ENCODE results near the gene FAM237B.

The FAM237B gene

DNA sequence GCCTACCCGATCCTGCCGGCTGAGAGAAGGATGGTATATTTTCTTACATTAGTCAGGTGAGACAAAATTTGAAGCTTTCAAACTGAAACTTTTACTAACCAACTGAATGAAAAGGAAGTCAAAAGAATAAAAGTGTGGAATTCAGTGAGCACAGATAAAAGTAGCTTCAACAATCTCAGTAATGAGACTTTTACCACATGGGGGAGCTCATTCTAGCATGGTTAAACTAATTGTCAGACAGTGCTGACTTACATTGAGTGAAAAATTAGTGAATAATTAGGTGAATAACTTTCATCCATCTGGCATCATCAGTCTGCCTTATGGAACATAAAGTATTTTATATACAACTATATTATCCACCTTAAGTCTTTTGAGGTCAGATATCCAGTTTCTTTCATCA, 8.4 kb downstream of the FAM237B start:
- Histone ChIP-seq H2BK12ac (ENCODE audit: low read length) (no peak overlapping the region), H3K23ac (ENCODE audit: low read depth, low read length, poor library complexity) (no peak overlapping the region), H3K18ac (ENCODE audit: low read length) (no peak overlapping the region), H2AK5ac (ENCODE audit: low read depth, low read length) (no peak overlapping the region), H4K91ac (ENCODE audit: low read depth, low read length, poor library complexity) (no peak overlapping the region), H3K79me1 (ENCODE audit: low read depth, low read length) (no peaks in the 10 kb centered on the region), H2BK120ac (ENCODE audit: low read depth, low read length) (no peak overlapping the region), H3K9me3 (replicated peaks in 1 of 2; ENCODE audit: control insufficient read depth in 2 of 2, insufficient read depth in 1 of 2, low read depth in 1 of 2, low read length in 2 of 2) (no peaks in the 10 kb centered on the region), H2BK15ac (ENCODE audit: low read length) (no peak overlapping the region), H2BK5ac (ENCODE audit: low read length) (no peak overlapping the region), H3K4me1 (ENCODE audit: control insufficient read depth in 2 of 2, insufficient read depth in 1 of 2, low read depth in 1 of 2, low read length in 2 of 2) (no peaks in the 10 kb centered on the region), H3K4me3 (ENCODE audit: low read length in 2 of 2) (no peak overlapping the region), H2AFZ (ENCODE audit: low read length) (no peak overlapping the region), H3K27ac (replicated peaks; ENCODE audit: low read length) (no peak overlapping the region), H4K8ac (ENCODE audit: low read depth, low read length) (no peak overlapping the region), H3K9ac (ENCODE audit: low read depth, low read length, poor library complexity) (no peak overlapping the region), H3K27me3 (ENCODE audit: control insufficient read depth in 3 of 3, insufficient read depth in 3 of 3, low read depth in 1 of 3, low read length in 3 of 3) (peaks cover 0 to 6% (median 0%) of the 10 kb centered on the region in 3 experiments), H3K4ac (ENCODE audit: low read length) (no peak overlapping the region), H3K14ac (ENCODE audit: low read length) (no peak overlapping the region), H3K4me2 (ENCODE audit: insufficient read depth, low read length, poor library complexity, severe bottlenecking) (no peak overlapping the region), H3K36me3 (replicated peaks in 1 of 2; ENCODE audit: control insufficient read depth in 2 of 2, insufficient read depth in 2 of 2, low read length in 2 of 2) (no peaks in the 10 kb centered on the region)
- DNase-seq (ENCODE audit: low spot score): no peak
- WGBS, 2 donors (ENCODE audit: extremely low coverage in 2 of 2, insufficient read length in 2 of 2, insufficient replicate concordance in 1 of 2): no CpG with 5 or more reads among the region's 2 CpGs

DNA sequence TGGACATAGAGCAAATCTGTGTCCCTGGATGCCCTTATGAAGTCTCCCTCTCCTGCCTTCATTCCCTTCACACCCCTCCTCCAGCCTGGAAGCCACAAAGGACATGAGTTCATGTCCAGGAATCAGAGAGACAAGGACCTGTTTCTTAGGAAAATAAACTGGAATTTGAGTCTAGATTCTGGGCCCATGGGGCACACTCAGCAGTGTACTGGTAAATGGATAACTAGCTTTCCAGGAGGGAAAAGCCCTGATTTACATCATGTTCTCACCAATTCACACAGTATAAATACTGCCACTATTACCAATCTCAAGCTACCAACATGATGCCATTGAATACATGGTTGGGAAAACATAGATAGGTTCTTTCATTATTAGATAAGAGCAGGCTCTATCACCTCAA, 9.9 kb downstream of the FAM237B start:
- H4K8ac ChIP-seq (ENCODE audit: low read depth, low read length): no peak overlapping the region
- no peak overlapping the region for H3K18ac ChIP-seq (ENCODE audit: low read length)
- H3K79me1 ChIP-seq (ENCODE audit: low read depth, low read length): no peaks in the 10 kb centered on the region
- no peaks in the 10 kb centered on the region for H3K27me3 ChIP-seq (ENCODE audit: control insufficient read depth in 3 of 3, insufficient read depth in 3 of 3, low read depth in 1 of 3, low read length in 3 of 3)
- no peak overlapping the region for H3K27ac ChIP-seq (replicated peaks; ENCODE audit: low read length)
- H3K9ac ChIP-seq (ENCODE audit: low read depth, low read length, poor library complexity): no peak overlapping the region
- H2AFZ ChIP-seq (ENCODE audit: low read length): no peak overlapping the region
- H3K4ac ChIP-seq (ENCODE audit: low read length): no peak overlapping the region
- H2BK120ac ChIP-seq (ENCODE audit: low read depth, low read length): no peak overlapping the region
- no peak overlapping the region for H2BK5ac ChIP-seq (ENCODE audit: low read length)
- H3K14ac ChIP-seq (ENCODE audit: low read length): no peak overlapping the region
- no peak overlapping the region for H4K91ac ChIP-seq (ENCODE audit: low read depth, low read length, poor library complexity)
- no peaks in the 10 kb centered on the region for H3K4me1 ChIP-seq (ENCODE audit: control insufficient read depth in 2 of 2, insufficient read depth in 1 of 2, low read depth in 1 of 2, low read length in 2 of 2)
- H3K23ac ChIP-seq (ENCODE audit: low read depth, low read length, poor library complexity): no peak overlapping the region
- no peak overlapping the region for H2BK15ac ChIP-seq (ENCODE audit: low read length)
- no peak for DNase-seq (ENCODE audit: low spot score)
- no peak overlapping the region for H3K4me3 ChIP-seq (ENCODE audit: low read length in 2 of 2)
- H2BK12ac ChIP-seq (ENCODE audit: low read length): no peak overlapping the region
- H3K4me2 ChIP-seq (ENCODE audit: insufficient read depth, low read length, poor library complexity, severe bottlenecking): no peak overlapping the region
- H3K36me3 ChIP-seq (replicated peaks in 1 of 2; ENCODE audit: control insufficient read depth in 2 of 2, insufficient read depth in 2 of 2, low read length in 2 of 2): no peaks in the 10 kb centered on the region
- H3K9me3 ChIP-seq (replicated peaks in 1 of 2; ENCODE audit: control insufficient read depth in 2 of 2, insufficient read depth in 1 of 2, low read depth in 1 of 2, low read length in 2 of 2): no peaks in the 10 kb centered on the region
- H2AK5ac ChIP-seq (ENCODE audit: low read depth, low read length): no peak overlapping the region

DNA sequence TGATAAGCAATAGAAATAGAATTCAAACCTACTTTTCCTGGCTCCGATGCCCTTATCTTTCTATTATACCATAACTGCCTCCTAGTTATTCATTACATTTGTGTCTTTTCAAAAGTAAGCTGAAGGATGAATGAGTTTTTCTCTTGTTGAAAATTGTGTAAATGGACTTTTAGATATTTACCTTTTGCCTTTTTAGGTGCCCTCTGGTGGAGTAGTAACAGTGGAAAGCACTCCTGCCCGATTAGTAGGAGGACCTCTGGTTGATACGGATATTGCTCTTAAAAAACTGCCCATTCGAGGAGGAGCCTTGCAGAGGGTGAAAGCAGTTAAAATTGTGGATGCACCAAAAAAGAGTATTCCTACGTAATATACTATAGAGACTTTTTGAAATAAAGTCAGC, 11.2 kb downstream of the FAM237B start:
- Histone ChIP-seq H3K4ac (ENCODE audit: low read length) (no peak overlapping the region), H2BK120ac (ENCODE audit: low read depth, low read length) (no peak overlapping the region), H3K14ac (ENCODE audit: low read length) (no peak overlapping the region), H3K23ac (ENCODE audit: low read depth, low read length, poor library complexity) (no peak overlapping the region), H2AFZ (ENCODE audit: low read length) (peak overlapping the region; percentile 8), H3K27me3 (ENCODE audit: control insufficient read depth in 3 of 3, insufficient read depth in 3 of 3, low read depth in 1 of 3, low read length in 3 of 3) (no peaks in the 10 kb centered on the region), H2AK5ac (ENCODE audit: low read depth, low read length) (no peak overlapping the region), H3K9me3 (replicated peaks in 1 of 2; ENCODE audit: control insufficient read depth in 2 of 2, insufficient read depth in 1 of 2, low read depth in 1 of 2, low read length in 2 of 2) (no peaks in the 10 kb centered on the region), H3K9ac (ENCODE audit: low read depth, low read length, poor library complexity) (no peak overlapping the region), H3K18ac (ENCODE audit: low read length) (no peak overlapping the region), H3K27ac (replicated peaks; ENCODE audit: low read length) (no peak overlapping the region), H3K79me1 (ENCODE audit: low read depth, low read length) (no peaks in the 10 kb centered on the region), H2BK12ac (ENCODE audit: low read length) (no peak overlapping the region), H3K36me3 (replicated peaks in 1 of 2; ENCODE audit: control insufficient read depth in 2 of 2, insufficient read depth in 2 of 2, low read length in 2 of 2) (no peaks in the 10 kb centered on the region), H3K4me1 (ENCODE audit: control insufficient read depth in 2 of 2, insufficient read depth in 1 of 2, low read depth in 1 of 2, low read length in 2 of 2) (no peaks in the 10 kb centered on the region), H4K91ac (ENCODE audit: low read depth, low read length, poor library complexity) (no peak overlapping the region), H3K4me3 (ENCODE audit: low read length in 2 of 2) (no peak overlapping the region), H4K8ac (ENCODE audit: low read depth, low read length) (no peak overlapping the region), H2BK5ac (ENCODE audit: low read length) (no peak overlapping the region), H2BK15ac (ENCODE audit: low read length) (no peak overlapping the region), H3K4me2 (ENCODE audit: insufficient read depth, low read length, poor library complexity, severe bottlenecking) (no peak overlapping the region)
- WGBS, 2 donors (ENCODE audit: extremely low coverage in 2 of 2, insufficient read length in 2 of 2, insufficient replicate concordance in 1 of 2): no CpG with 5 or more reads among the region's 5 CpGs
- DNase-seq (ENCODE audit: low spot score): no peak

DNA sequence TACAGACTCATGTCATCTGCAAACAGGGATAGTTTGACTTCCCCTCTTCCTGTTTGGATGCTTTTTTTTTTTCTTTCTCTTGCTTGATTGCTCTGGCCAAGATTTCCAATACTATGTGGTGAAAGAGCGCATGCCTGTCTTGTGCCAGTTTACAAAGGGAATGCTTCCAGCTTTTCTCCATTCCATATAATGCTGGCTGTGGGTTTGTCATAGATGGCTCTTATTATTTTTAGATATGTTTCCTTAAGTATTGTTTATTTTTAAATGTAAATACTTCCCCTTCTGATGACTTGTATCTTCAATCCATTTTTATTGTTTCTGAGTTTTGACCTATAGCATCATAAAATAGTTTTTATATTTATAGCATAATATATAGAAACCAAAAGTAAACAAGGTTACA, 17.9 kb downstream of the FAM237B start:
- Histone ChIP-seq H3K4me2 (ENCODE audit: insufficient read depth, low read length, poor library complexity, severe bottlenecking) (no peak overlapping the region), H3K14ac (ENCODE audit: low read length) (no peak overlapping the region), H4K91ac (ENCODE audit: low read depth, low read length, poor library complexity) (no peak overlapping the region), H3K79me1 (ENCODE audit: low read depth, low read length) (no peaks in the 10 kb centered on the region), H3K4me1 (ENCODE audit: control insufficient read depth in 2 of 2, insufficient read depth in 1 of 2, low read depth in 1 of 2, low read length in 2 of 2) (no peaks in the 10 kb centered on the region), H3K23ac (ENCODE audit: low read depth, low read length, poor library complexity) (no peak overlapping the region), H2BK120ac (ENCODE audit: low read depth, low read length) (no peak overlapping the region), H4K8ac (ENCODE audit: low read depth, low read length) (no peak overlapping the region), H3K9me3 (replicated peaks in 1 of 2; ENCODE audit: control insufficient read depth in 2 of 2, insufficient read depth in 1 of 2, low read depth in 1 of 2, low read length in 2 of 2) (no peaks in the 10 kb centered on the region), H3K18ac (ENCODE audit: low read length) (no peak overlapping the region), H2BK12ac (ENCODE audit: low read length) (no peak overlapping the region), H2BK15ac (ENCODE audit: low read length) (no peak overlapping the region), H3K4ac (ENCODE audit: low read length) (no peak overlapping the region), H2BK5ac (ENCODE audit: low read length) (no peak overlapping the region), H3K9ac (ENCODE audit: low read depth, low read length, poor library complexity) (no peak overlapping the region), H3K27me3 (ENCODE audit: control insufficient read depth in 3 of 3, insufficient read depth in 3 of 3, low read depth in 1 of 3, low read length in 3 of 3) (no peaks in the 10 kb centered on the region), H2AFZ (ENCODE audit: low read length) (no peak overlapping the region), H3K27ac (replicated peaks; ENCODE audit: low read length) (no peak overlapping the region), H3K36me3 (replicated peaks in 1 of 2; ENCODE audit: control insufficient read depth in 2 of 2, insufficient read depth in 2 of 2, low read length in 2 of 2) (no peaks in the 10 kb centered on the region), H2AK5ac (ENCODE audit: low read depth, low read length) (no peak overlapping the region), H3K4me3 (ENCODE audit: low read length in 2 of 2) (no peak overlapping the region)
- no CpG with 5 or more reads among the region's 1 CpG for WGBS, 2 donors (ENCODE audit: extremely low coverage in 2 of 2, insufficient read length in 2 of 2, insufficient replicate concordance in 1 of 2)
- DNase-seq (ENCODE audit: low spot score): no peak
